GM12864 (cell line): ENCODE data around the gene ZSCAN4.

Experiments
- DNase-seq: peaks from one replicate; pipeline ENCODE4 v3.0.0-alpha.2; 2011; ENCODE audit warnings: low read depth
- H3K4me3 ChIP-seq: 2 replicates; pipeline ENCODE4 v1.5.1; 2011; ENCODE audit warnings: mild to moderate bottlenecking, low read depth, low read length, control low read depth
- CTCF ChIP-seq: IDR thresholded peaks from 2 replicates; pipeline ENCODE4 v1.5.1; 2011; ENCODE audit warnings: low read depth, mild to moderate bottlenecking, moderate library complexity, low read length, control low read depth, inconsistent platforms; ENCODE audit errors: missing control alignments

The ZSCAN4 gene

GRCh38 chr19:57689750-57690149 lies 21.0 kb downstream of the ZSCAN4 start:
- H3K4me3 ChIP-seq: no peak overlapping the region
- DNase-seq: no peak
- no peak for TF ChIP-seq CTCF

GRCh38 chr19:57701625-57702024 lies 32.9 kb downstream of the ZSCAN4 start:
- no peak for DNase-seq
- TF ChIP-seq CTCF: no peak
- no peak overlapping the region for H3K4me3 ChIP-seq

- TF ChIP-seq CTCF: no peak
- no peak for DNase-seq
- no peak overlapping the region for H3K4me3 ChIP-seq
Observed at GRCh38 chr19:57706346-57706745, 37.6 kb downstream of the ZSCAN4 start.

GRCh38 chr19:57708641-57709361 lies 40.1 kb downstream of the ZSCAN4 start, which contains the start of gene ZNF154:
Gene ZNF154, minus strand, starts transcription at chr19:57709204. Its CDS starts 233 bp downstream, at chr19:57708971.
- H3K4me3 ChIP-seq: peak within 1 kb of the TSS; percentile 54
- peak; percentile 13 for DNase-seq
- TF ChIP-seq CTCF: no peak

GRCh38 chr19:57709616-57710015 lies 40.9 kb downstream of the ZSCAN4 start:
- DNase-seq: no peak
- no peak for TF ChIP-seq CTCF
- no peak overlapping the region for H3K4me3 ChIP-seq

GRCh38 chr19:57712222-57712621 lies 43.5 kb downstream of the ZSCAN4 start:
- DNase-seq: no peak
- TF ChIP-seq CTCF: no peak
- H3K4me3 ChIP-seq: no peak overlapping the region

GRCh38 chr19:57719424-57719823 lies 50.7 kb downstream of the ZSCAN4 start:
- DNase-seq: no peak
- TF ChIP-seq CTCF: no peak
- no peak overlapping the region for H3K4me3 ChIP-seq
